Activated CD8-positive, alpha-beta memory T cell treated with anti-CD3 and anti-CD28 coated beads, Interleukin-2, amount 50 U/mL, for 1 hour (primary cell): Measurements from ENCODE around the gene INVS.
A peak's percentile ranks its signal among the peaks of the same experiment; 100 is the strongest.
"Not testable (repeated sequence)": the region's sequence is repeated elsewhere in the genome, so short reads cannot be mapped to it uniquely, and the experiment has no call there.

Experiments
- DNase-seq: peaks from one replicate; pipeline ENCODE4 v3.0.0-alpha.2; 2020; ENCODE audit errors: extremely low read depth

Gene INVS, protein sequence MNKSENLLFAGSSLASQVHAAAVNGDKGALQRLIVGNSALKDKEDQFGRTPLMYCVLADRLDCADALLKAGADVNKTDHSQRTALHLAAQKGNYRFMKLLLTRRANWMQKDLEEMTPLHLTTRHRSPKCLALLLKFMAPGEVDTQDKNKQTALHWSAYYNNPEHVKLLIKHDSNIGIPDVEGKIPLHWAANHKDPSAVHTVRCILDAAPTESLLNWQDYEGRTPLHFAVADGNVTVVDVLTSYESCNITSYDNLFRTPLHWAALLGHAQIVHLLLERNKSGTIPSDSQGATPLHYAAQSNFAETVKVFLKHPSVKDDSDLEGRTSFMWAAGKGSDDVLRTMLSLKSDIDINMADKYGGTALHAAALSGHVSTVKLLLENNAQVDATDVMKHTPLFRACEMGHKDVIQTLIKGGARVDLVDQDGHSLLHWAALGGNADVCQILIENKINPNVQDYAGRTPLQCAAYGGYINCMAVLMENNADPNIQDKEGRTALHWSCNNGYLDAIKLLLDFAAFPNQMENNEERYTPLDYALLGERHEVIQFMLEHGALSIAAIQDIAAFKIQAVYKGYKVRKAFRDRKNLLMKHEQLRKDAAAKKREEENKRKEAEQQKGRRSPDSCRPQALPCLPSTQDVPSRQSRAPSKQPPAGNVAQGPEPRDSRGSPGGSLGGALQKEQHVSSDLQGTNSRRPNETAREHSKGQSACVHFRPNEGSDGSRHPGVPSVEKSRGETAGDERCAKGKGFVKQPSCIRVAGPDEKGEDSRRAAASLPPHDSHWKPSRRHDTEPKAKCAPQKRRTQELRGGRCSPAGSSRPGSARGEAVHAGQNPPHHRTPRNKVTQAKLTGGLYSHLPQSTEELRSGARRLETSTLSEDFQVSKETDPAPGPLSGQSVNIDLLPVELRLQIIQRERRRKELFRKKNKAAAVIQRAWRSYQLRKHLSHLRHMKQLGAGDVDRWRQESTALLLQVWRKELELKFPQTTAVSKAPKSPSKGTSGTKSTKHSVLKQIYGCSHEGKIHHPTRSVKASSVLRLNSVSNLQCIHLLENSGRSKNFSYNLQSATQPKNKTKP

DNA sequence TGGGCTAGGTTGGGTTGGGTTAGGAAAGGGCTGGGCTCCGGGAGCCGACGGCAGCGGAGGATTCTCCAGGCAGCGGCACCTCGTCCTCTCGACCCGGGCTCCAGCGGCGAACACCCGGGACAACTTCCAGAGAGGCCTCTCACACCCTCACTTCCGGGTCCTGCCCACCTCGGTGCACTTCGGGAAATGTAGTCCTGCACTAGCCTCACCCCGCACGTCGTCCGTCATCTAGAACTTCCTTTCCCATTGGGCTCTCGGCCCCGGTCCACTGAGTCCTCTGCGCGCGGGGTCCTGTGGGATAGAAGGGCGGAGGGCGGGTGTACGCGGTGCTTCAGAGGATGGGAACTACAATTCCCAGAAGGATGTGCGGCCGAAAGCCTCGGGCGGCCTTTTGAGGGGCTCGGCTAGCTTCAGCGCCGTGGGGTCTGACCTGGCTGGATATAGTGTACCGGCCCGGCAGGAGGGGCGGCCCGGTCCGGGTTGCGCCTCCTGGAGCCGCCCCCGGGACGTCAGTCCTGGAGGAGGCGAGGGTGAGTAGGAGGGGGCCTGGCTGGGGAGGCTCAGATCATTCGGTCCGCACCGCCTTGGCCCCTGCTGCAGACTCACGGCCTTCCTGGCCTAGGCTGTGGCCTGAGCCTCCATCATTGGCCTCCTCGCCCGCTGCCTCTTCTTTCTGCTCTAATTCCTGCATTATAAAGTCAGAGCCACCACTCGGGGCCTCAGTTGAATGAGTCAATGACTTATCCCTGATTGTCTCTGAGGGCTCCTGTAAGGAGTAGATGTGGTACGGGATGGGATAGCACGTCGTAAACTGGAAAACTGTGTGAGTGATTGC, at the start of gene INVS, which contains the start of gene ERP44:
Gene INVS, plus strand, starts transcription at position 357 of the 835 bp plus-strand sequence. CDS start 5,279 bp downstream, outside the sequence.
Gene ERP44, minus strand, starts transcription at position 114 of the 835 bp plus-strand sequence. CDS start 160 bp downstream, outside the sequence.
- DNase-seq, result peak; percentile 95

GRCh38 chr9:100049551-100049950, 49.5 kb upstream of the INVS start:
- DNase-seq, result no peak

- DNase-seq, result no peak
Observed at GRCh38 chr9:100052375-100052774, 46.7 kb upstream of the INVS start.

DNA sequence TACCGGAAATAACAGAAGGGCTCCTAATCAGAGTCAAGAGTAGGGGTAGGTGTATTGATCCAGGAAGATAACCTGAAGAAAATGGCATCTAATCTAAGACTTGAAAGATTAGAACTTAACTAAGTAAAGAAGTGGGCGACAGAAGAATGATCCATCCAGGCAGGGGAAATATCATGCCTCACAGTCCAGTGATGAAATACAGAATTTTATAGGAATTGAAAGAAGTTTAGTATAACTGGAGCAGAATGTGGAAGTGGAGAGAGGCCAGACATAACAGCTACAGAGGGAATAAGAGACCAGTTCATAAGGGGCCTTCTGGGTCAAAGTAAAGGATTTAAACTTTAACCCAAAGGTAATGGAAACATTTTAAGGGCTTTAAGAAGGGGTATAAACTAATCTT, 42.5 kb upstream of the INVS start:
- DNase-seq, result no peak

DNA sequence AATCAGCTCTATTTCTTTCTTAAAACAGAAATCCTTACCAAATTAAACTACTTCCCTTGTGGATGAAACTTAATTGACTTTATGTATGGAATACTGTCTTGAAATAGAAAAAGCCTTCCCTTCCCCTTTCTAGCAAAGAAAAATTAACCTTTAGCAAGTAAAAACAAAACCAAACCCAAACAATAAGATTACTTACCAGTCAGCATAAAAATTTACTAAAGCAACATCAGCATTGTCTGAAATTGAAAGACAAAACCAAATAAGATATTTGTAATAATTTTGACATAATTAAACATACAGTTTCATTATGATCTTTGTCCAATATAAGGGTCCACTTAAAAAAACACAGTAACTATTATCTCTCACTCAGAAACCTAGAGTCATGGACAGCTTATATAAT, 41.4 kb upstream of the INVS start:
- no peak for DNase-seq

DNA sequence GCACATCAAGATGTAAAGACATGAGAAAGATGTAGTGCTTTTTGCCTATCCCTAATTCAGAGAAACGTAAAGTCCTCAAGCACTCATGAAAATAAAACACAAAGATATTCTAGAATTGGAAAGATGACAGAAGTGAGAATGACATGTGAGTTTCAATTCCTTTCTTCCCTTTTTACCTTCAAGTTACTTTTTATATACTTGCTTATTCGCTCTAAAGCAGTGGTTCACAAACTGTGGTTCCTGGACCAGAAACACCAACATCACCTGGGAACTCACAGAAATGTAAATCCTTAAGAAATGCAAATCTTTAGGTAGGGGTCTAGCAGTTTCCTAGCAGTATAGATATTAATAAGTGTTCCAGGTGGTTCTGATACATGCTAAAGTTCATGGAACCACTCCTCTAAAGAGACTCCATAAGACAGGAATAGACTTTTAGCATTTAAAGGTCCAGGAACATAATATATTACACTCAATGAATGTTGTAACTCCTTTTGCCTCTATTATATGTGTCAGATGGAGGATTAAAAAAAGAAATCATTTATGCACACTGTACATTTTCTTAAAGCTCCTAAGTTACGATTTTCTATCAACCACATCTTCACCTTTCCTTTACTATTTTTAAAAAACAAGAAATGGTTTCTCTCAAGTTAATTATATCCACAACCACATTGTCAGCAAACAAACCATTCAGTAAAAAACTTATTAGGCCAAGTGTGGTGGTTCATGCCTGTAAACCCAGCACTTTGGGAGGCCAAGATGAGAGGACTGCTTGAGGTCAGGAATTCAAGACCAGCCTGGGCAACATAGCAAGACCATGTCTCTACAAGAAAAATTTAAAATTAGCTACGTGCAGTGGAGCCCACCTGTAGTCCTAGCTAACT, 40.1 kb upstream of the INVS start:
- DNase-seq, result no peak

GRCh38 chr9:100062683-100063082, 36.4 kb upstream of the INVS start:
- not testable (repeated sequence) for DNase-seq

- DNase-seq, result no peak
Observed at GRCh38 chr9:100063185-100063584, 35.9 kb upstream of the INVS start.

- no peak for DNase-seq
Observed at GRCh38 chr9:100064872-100065581, 34.0 kb upstream of the INVS start.

- DNase-seq, result no peak
Observed at GRCh38 chr9:100066539-100066938, 32.5 kb upstream of the INVS start.

DNA sequence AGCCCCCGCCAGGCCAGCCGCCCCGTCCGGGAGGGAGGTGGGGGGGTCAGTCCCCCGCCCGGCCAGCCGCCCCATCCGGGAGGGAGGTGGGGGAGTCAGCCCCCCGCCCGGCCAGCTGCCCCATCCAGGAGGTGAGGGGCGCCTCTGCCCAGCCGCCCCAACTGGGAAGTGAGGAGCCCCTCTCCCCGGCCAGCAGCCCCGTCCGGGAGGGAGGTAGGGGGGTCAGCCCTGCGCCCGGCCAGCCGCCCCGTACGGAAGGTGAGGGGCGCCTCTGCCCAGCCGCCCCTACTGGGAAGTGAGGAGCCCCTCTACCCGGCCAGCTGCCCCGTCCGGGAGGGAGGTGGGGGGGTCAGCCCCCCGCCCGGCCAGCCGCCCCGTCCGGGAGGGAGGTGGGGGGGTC, 31.1 kb upstream of the INVS start:
- not testable (repeated sequence) for DNase-seq

DNA sequence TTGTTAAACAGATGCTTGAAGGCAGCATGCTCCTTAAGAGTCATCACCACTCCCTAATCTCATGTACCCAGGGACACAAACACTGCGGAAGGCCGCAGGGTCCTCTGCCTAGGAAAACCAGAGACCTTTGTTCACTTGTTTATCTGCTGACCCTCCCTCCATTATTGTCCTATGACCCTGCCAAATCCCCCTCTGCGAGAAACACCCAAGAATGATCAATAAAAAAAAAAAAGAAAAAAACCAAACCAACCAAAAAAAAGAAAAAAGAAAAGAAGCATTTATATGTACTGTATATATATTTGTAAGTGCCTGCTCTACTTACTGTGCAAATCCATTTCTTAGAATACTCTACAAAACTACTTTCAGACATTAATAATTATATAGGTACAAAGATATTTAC, 30.0 kb upstream of the INVS start:
- not testable (repeated sequence) for DNase-seq

- DNase-seq, result no peak
Observed at GRCh38 chr9:100070104-100071041, 28.7 kb upstream of the INVS start.

DNA sequence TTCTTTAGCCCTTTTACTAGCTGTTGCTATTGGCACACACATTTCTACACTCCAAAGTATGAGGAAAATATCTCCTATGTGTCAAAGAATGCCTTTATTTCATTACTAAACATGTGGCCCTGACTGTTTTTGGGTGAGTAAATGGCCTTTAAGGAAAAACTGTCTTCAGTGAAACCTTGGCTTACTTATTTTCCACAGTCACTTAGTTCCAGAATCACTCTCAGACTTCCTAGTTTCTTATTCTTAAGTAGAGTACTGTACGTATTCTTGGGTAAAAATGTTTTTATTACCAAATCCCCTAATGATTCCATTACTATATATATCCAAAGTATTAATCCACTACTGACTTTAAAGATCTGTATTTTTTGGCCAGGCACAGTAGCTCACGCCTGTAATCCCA, 27.8 kb upstream of the INVS start:
- no peak for DNase-seq

DNA sequence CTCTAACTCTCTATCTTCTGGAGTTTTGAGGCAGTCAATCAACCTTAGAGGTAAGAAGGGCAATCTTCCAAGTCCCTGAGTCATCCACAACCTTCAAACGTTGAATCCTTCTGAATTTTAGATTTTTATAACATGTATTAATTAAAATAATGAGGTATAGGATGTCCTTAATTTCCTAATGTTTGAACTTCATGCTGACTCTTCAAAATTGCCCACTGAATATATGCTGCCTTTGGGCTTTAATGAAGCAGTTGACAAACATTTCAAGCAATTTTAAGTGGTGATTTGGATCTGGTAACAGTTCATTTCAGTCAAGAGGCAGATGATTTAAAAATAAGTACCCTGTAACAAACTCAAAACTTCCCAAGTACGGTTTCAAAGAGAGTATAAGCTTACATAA, 26.2 kb upstream of the INVS start:
- DNase-seq, result no peak

- DNase-seq, result no peak
Observed at GRCh38 chr9:100074093-100074492, 24.9 kb upstream of the INVS start.

DNA sequence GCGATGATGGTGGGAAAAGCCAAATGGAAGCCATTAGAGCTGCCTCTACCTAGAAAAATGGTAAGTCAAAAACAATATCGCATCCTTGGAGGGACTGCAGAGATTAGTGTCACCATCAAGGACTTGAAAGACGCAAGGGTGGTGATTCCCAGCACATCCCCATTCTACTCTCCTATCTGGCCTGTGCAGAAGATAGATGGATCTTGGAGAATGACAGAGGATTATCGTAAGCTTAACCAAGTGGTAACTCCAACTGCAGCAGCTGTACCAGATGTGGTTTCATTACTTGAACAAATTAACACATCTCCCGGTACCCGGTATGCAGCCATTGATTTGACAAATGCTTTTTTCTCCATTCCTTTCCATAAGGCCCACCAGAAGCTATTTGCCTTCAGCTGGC, 24.1 kb upstream of the INVS start:
- DNase-seq, result no peak

DNA sequence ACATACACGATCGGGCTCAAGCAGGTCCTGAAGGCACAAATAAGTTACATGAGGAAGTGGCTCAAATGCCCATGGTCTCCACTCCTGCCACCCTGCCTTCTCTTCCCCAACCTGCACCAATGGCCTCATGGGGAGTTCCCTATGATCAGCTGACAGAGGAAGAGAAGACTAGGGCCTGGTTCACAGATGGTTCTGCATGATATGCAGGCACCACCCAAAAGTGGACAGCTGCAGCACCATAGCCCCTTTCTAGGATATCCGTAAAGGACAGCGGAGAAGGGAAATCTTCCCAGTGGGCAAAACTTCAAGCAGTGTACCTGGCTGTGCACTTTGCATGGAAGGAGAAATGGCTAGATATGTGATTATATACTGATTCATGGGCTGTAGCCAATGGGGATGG, 22.8 kb upstream of the INVS start:
- not testable (repeated sequence) for DNase-seq

GRCh38 chr9:100082782-100083181, 16.3 kb upstream of the INVS start:
- DNase-seq, result no peak
